Stimulated activated CD4-positive, alpha-beta T cell treated with anti-CD3 and anti-CD28 coated beads, Interleukin-12 subunit alpha, Interleukin-12 subunit beta, amount 100 ng/mL, for 4 hours (primary cell): Measurements from ENCODE around the gene GLP1R.

Experiments
- DNase-seq: peaks from one replicate; pipeline ENCODE4 v3.0.0-alpha.2; 2020

The GLP1R gene

GRCh38 chr6:39048481-39049399 is at the start of gene GLP1R:
Gene GLP1R (plus strand): TSS chr6:39048781. CDS start chr6:39048841, 60 bp downstream.
- DNase-seq, result peak; percentile 10

GRCh38 chr6:39003072-39003471 is 45.5 kb upstream of the GLP1R start:
- no peak for DNase-seq

- DNase-seq, result no peak
Measured at GRCh38 chr6:39003492-39003891, 45.1 kb upstream of the GLP1R start.

GRCh38 chr6:39004801-39005200 is 43.8 kb upstream of the GLP1R start:
- no peak for DNase-seq

- no peak for DNase-seq
Measured at GRCh38 chr6:39005774-39006173, 42.8 kb upstream of the GLP1R start.

- no peak for DNase-seq
Measured at GRCh38 chr6:39007575-39007974, 41.0 kb upstream of the GLP1R start.

- DNase-seq, result no peak
Measured at GRCh38 chr6:39008737-39009136, 39.8 kb upstream of the GLP1R start.

GRCh38 chr6:39009476-39009875 is 39.1 kb upstream of the GLP1R start:
- no peak for DNase-seq

GRCh38 chr6:39016839-39017546 is 31.6 kb upstream of the GLP1R start:
- no peak for DNase-seq

GRCh38 chr6:39017547-39017880 is 31.1 kb upstream of the GLP1R start:
- no peak for DNase-seq

- DNase-seq, result no peak
Measured at GRCh38 chr6:39018103-39018502, 30.5 kb upstream of the GLP1R start.

GRCh38 chr6:39020136-39020535 is 28.4 kb upstream of the GLP1R start:
- no peak for DNase-seq

- no peak for DNase-seq
Measured at GRCh38 chr6:39021041-39021440, 27.5 kb upstream of the GLP1R start.

GRCh38 chr6:39021779-39022178 is 26.8 kb upstream of the GLP1R start:
- DNase-seq, result no peak

- no peak for DNase-seq
Measured at GRCh38 chr6:39026175-39026574, 22.4 kb upstream of the GLP1R start.

GRCh38 chr6:39029156-39030011 is 19.2 kb upstream of the GLP1R start:
- DNase-seq, result peak; percentile 42

GRCh38 chr6:39035681-39036080 is 12.9 kb upstream of the GLP1R start:
- DNase-seq, result no peak

GRCh38 chr6:39037082-39037508 is 11.5 kb upstream of the GLP1R start:
- no peak for DNase-seq

- no peak for DNase-seq
Measured at GRCh38 chr6:39037707-39038106, 10.9 kb upstream of the GLP1R start.

GRCh38 chr6:39040080-39040673 is 8.4 kb upstream of the GLP1R start:
- DNase-seq, result no peak

GRCh38 chr6:39041072-39041471 is 7.5 kb upstream of the GLP1R start:
- DNase-seq, result no peak

GRCh38 chr6:39043776-39044175 is 4.8 kb upstream of the GLP1R start:
- no peak for DNase-seq

GRCh38 chr6:39044181-39044580 is 4.4 kb upstream of the GLP1R start:
- DNase-seq, result no peak
